HG03045 (cell line): ENCODE measurements around the gene KCNH1.

Experiments used
- ATAC-seq: cut with Tn5 transposase; IDR thresholded peaks from one replicate; pipeline ENCODE4 v1.9.1; 2021; ENCODE audit warnings: mild to moderate bottlenecking, moderate library complexity; ENCODE audit not compliant: unreplicated experiment

Gene KCNH1

DNA sequence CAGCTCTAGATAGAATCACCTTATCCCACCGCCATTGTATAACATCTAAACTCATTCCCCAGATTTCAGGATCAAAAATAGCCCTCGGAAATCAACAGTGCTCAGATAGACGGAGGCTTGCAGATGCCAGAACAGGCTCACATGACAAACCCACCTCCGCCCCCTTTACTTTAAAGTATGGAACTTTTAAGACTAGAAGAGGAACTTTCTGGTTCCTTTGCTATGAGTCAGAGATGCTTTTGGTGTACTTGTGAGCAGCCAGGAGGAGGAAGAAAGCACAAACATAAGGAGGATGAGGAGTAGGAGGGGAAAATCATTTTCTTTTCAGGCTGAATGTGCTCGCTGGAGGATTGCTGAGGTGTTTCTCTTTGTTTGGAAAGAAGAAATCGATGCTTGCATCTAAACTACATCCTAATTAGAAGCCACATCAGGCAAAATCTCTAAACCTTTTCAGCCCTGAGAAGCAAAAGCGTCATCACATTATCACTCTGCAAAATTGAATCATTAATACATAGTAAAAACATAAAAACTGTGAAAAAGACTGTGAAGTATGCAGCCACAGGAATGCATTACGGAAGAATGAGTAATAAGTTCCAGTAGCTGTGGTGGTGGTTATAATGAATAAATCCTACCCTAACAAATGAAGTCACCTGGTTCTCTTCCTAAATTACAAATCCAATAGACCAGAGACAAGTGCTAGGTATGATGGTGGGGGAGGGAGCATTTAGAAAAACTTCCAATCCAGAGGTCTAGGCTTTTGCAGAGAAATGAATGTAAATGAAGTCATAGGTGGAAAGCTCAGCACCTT, 251.3 kb downstream of the KCNH1 start:
- no peak for ATAC-seq

DNA sequence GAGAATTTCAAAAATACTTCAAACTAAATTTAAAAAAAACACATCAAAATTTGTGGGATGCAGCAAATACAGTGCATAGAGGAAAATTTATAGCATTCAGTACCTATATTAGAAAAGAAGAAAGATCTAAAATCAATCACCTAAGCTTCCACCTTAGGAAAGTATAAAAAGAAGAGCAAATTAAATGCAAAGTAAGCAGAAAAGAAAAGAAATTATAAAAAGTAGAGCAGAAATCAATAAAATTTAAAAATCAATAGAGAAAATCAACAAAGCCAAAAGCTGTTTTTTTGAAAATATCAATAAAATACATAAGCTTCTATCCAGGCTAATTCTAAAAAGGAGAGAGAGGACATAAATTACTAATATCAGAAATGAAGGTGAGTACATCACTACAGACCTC, 255.4 kb downstream of the KCNH1 start:
- ATAC-seq = no peak

DNA sequence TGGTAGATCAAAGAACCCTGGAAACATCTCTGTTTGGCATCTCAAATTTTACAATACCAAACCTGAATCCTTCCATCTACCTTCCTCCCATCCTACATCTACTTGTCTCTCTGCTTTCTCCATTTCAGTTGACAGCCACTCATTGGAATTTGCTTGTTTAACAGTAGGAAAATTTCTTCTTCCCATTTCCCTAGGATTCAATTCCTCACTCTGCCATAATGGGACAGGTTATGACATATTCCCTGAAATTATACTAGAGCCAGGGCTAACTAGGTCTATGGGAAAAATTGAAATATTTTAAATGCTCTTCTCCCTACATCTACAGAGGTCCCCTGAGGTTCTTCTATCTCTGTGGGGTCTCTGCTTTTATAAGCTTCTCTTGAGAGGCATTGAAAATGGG, 257.7 kb downstream of the KCNH1 start:
- ATAC-seq = no peak

DNA sequence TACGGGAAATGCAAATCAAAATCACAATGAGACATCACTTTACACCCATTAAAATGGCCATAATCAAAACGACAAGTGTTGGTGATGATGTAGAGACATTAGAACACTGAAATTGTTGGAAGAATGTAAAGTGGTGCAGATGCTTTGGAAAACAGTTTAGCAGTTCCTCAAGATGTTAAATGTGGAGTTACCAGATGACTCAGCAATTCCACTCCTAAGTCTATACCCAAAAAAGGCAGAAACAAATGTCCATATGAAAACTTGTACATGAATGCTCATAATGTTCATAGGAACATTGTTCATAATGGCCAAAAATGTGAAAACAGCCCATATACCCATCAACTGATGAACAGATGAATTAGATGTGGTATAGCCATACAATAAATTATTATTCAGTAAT, 267.4 kb downstream of the KCNH1 start:
- no peak for ATAC-seq

DNA sequence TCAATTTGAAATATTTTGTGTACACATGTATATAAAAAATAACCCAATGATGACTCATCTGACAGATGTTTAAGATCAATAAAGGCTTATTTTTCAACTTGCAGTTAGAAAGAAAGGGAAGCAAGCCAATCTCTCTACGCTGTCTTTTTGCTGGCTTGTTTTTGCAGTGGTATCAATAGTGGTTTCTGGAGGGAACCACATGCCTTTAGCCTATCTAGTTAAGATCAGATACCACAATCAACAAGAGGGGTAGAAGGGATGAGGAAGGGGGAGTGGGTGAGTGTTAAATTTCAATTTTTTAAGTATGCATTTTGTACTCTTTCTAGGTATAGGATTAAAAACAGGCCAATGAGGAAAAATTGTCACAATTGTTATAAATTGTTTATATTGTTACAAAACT, 276.2 kb downstream of the KCNH1 start:
- ATAC-seq = no peak

DNA sequence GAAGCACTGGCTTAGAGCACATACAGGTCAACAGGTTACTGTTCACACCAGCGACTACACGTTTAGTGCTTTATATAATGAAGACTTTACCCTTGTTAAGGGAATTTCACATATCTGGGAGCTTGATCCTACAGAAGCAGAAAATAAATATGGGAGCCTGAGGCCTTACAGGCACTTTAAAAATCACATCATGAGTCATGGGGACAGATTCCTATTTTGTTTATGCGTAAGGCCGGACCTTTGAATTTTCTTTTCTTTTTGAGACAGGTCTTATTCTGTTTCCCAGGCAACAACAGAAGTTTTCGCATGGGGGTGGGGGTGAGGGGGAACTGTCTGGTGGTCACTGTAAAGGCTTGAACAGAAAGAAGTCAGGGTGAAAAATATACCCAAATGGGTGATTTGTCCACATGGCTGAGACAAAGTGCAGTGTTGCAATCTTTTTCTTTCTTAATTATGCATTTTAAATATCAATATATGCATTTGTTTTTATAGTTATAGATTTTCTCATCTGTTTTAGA, 276.7 kb downstream of the KCNH1 start:
- no peak for ATAC-seq

DNA sequence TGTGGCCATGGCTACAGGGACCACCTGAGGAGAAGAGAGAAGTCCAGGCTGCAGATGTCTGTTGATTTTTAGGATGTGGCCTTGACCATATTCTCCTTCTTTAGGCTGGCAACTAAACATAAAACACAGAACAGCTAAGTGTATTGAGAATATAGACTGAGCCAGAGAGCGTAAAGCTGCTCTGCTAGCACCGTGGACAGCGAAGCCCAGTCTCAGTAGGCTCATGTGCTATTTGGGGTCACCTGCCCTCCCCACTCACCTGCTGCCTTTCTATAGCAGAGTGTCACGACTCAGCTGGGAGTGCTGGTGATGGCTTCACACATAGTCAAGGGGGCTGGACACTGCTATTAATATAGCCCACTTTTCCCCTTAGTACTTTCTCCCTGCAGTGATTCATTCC, 278.5 kb downstream of the KCNH1 start:
- ATAC-seq = no peak

DNA sequence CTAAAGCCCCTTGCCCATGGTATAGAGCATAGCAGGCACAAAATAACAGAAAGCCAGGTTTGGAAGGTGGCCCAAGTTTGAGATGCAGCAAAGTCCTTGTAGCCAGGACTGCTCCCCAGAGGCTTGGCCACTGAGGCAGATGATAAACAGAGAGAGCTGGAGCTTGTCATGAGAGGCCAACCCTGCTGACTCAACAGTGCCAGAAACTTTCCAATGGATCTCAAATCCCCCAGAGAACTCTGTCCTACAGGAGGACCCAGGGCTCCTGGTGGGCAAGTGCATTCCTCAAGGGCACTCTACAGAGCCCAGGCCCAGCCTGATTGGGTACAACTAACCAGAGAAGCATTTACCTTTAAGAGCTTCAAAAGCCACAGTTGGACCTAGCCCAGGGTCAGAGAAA, 280.7 kb downstream of the KCNH1 start:
- ATAC-seq = no peak

DNA sequence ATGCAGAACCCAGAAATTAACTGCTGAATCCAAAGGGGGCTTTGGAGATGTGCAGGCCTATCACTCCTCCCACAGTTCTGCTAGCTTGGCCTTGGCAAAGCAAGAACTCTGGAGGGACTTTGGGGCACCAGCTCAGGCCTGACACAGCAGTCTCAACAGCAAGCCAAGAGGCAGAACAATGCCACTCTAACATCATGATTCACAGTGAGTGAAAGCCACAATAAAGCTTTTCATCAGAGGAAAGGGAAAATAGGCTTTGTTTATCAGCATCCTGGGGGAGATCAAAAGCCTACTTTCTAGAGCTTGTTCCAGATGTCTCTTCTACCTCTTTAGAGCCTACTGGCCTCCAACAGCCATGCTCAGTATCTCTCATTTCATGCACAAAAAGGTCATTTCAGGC, 283.4 kb downstream of the KCNH1 start:
- ATAC-seq = no peak

DNA sequence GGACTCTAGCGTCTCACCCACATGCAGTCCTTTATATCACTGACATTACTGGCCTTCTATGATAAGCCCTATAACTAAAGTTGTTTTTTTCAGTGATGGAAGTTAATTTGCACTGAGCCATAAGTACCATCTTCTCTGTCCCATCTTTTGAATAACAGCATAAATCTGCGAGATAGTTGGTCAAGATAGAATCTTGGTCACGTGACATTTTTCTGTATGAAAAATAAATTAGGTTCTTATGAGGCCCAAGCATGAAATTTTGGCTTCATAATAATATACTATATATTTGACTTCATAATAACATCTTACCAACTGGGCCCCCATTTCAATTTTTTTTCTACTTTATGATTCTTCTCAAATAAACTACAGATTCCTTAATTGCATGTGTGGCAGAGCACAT, 285.5 kb downstream of the KCNH1 start:
- ATAC-seq = no peak

DNA sequence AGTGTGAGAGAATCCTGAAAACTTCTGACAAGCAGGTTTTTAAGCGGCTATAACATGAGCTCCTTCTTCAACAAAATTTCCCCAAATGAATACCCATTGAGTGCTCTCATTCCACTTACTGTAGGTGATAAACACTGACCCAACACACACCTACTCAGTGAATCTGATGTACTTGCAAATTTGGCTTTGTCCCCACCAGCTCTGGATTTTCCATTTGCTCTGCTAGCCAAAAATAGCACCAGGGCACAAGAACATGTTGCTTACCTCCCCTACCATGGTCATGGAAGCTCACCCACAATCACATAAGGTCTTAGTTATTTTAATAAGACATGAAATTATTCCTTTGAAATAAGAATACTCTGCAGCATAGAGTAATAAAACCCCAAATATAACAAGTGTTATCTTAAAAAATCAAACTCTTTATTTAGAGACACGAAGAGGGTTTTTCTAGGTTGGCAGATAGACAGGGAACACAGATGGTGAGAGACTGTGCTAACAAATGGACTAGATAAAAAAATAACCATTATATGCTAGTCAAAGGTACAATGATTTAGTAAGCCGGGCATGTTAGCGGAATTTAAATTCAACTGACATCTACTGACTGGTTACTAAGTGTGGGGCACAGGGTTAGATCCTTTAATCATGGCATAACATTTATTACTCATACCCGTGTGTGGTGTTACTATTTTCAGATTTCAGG, 291.9 kb downstream of the KCNH1 start:
- no peak for ATAC-seq

DNA sequence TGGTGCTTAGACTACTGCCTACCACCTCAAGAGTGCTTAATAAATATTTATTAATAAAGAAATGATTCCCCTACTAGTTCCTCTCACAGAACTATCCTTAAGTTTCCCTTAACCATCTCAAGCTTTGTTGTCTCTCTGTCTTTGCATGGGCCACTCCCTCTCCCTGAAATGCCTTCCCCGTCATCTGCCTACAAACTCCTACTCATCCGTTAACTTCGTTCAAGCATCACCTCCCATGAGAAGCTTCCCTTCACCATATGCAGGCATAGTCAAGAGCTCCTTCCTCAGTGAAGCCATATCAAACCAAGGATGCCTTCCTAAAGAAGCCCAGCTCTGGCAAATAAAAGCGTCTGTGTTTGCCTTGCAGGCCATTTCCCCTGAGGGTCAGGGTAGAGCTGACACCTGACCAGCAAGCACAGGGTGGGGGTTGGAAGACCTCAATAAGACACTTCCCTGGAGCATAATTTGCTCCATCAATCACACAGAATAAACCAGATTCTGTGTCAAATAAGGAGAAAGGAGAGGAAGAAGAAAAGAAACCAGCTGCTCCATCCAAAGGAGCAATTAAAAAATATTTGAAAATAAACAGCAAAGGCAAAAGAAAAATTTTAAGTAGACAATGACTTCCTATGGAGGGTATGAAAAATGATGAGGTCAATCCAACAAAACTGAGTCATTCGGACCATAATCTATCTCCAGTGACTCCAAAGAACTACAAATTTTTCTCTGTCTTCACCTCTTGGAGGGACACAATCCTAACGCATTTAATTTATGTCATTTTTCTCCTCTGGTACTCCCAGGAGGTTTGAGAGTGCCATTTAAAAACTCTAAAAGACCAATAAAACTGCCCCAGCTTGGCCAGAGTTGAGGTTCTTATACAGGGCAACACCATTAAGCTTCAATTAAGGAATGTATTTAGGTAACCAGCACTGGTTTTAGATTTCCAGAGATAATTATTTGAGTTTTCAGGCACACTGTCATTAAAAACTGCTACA, 303.6 kb downstream of the KCNH1 start:
- no peak for ATAC-seq

DNA sequence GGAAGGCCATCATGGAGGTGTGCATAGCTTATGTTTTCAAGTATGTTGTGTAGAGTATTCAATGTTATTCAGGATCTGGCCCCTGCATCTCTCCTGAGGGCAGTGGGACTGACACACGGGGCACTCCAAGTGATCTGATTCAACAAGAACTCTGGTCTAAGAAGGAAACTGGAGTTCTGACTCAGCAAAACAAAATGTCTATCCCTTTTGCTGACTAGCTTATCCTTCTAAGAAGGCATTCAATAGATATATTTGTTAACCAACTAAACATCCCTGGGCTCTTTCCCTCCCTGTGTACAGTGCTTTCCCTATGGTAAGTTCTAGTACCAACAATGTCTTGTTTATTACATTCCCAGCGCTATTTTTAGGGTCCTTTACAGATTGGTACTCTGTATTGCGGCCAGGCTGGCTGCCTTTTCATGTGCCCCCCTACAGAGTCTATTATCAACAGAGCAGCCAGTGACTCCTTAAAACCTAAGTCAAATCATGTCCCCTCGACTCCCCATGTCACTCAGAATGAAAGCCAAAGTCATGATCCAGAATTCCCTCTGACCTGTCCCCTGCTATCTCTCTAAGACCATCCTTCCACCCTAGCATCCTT, 304.9 kb downstream of the KCNH1 start:
- no peak for ATAC-seq

DNA sequence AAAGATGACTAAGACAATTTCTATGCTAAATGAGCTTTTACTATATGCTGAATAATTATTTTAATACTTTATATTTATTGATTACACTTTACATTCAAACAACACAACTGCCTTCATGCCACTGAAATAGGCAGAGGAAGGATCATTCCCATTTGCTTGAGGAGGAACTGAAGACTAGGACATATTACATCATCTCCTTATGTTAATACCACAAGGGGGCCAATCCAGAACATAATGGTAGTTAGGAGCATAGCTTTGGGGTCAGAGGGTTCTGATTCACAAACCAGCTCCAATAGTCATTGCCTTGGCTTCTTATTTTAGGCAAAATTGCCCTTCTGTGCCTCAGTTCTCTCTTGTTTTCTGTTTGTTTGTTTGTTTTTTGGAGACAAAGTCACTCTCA, 306.5 kb downstream of the KCNH1 start:
- ATAC-seq = no peak

DNA sequence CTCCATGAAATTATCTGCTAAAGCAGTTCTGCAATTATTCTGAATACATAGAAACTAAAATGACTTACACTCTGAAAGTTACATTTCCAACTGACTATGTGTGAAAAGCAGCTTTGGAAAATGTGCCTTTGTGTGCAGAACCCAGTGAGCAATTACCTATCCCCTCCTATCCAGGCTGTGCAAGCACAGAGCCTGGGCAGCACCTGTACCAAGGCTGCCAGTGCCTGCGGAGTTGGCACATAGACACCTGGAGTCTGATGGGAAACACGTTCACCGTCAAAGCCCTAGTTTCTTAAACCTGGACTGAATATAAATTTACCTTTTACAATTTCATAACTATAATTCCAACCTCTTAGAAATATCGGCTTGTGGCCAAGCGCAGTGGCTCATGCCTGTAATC, 307.3 kb downstream of the KCNH1 start:
- no peak for ATAC-seq

DNA sequence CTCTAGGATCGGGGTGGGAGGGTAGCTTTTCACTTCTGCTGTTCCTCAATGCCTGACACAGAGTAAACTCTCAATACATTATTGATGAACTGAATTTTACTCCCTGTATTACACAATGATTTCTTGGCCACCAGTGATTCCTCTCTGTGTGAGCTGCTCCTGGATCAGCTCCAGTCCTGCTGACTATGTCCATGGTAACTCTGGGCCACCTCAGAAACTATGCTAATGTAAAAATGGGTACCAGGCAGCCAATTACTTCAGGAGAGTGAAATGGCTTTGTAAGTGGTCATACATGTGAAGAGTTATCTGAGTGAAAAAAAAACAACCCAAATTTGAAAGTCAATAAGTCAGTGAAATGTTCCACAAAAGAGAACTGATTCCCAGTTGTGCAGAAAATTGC, 311.0 kb downstream of the KCNH1 start:
- no peak for ATAC-seq

DNA sequence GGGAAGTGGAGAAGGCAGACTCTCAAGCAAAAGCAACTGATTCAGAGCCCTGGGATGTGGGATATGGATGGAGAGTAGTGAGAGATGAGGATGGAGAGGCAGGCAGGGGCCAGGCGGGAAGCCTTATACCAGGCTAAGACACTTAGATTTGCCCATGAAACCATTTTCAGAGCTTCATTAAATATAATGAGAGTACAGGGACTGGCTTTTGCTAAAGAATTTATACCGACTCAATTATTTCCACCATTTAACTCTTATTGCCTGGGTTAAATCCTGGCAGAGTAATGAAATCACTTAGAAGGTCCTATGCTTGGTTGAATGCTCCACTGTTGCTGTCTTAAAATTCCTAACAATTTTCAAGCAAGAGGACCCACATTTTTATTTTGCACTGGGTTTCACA, 311.7 kb downstream of the KCNH1 start:
- ATAC-seq = no peak

DNA sequence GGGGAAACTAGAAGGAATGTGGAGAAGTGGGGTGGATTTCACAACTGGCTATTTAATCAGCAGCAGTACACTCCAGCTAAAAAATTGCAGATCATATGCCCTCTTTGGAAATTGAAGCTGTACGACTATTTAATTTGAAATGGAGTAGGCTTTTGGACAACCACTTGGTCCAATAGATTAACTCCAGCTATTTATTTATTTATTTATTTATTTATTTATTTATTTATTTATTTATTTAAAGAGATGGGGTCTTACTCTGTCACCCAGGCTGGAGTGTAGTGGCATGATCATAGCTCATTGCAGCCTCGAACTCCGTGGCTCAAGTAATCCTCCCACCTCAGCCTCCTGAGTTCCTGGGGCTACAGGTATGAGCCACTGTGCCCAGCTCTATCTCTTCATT, 312.3 kb downstream of the KCNH1 start:
- no peak for ATAC-seq

DNA sequence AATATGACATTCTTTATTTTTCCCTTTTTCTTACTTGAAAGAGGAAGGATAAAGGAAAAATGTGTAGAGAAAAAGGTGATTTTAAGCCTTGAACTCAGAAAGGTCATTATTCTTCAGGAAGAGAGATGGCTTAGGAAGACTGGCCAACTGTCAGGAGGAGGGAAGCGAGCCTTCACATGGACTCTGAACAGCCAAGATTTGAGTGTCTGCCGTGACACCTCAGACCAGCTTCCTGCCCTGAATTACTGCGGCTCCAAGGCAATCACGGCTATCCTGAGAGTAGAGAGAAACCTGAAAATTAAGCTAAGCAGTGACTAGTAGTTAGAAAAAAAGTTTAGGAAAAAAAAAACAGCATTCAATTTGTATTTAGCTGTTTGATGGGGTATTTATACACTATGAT, 314.7 kb downstream of the KCNH1 start:
- no peak for ATAC-seq

DNA sequence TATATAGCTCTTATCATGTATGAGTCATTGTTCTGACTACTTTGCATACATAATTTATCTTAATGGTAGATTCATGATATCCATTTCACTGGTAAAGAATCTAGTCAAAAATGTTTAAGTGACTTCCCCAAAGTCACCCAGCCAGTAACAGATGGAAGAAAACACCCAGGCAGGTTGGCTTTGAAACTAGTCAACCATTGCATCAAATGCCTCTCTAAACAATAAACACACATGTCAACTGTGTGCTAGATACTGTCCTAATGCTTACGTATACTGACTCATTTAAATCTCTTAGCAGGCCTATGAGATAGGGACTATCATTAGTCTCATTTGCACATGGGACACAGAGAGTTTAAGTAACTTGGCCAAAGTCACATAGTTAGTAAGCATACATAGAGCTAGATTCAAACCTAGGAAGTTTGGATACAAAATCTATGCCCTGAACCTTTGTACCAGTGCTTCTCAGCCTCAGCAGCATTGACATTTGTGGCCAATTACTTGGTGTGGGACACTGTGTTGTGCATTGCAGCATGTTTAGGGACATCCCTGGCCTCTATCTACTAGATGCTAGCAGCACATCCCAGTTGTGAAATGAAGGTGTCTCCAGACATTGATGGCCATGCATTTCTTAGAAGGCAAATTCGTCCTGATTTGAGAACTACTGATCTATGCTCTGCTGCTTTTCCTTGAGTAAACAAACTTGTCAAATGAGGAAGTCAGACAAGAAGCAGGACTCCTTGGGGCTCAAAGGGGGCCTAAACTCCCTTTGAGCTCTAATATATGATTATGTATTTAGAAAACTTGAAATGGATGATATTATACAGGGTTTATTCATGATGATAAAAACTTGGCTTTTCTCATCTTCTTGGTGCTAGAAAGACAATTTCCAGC, 316.3 kb downstream of the KCNH1 start:
- ATAC-seq = no peak
